K562 (cell line): ENCODE measurements around the gene NAT8L. TPM values are rescaled to one million over a fixed set of nuclear protein-coding genes. Genes with fewer than 3 reads are reported as not detected.
"Not testable (repeated sequence)": the region's sequence is repeated elsewhere in the genome, so short reads cannot be mapped to it uniquely, and the experiment has no call there.

Experiments used
- ATAC-seq: fragments of 200-7000 bp; cut with Tn5 transposase; 3 replicates; pipeline ENCODE4 v1.9.1; 2020; ENCODE audit warnings: moderate library complexity
- BruUV-seq: library from RNA; stranded (reverse); fragments of 400-500 nt; replicated peaks from 2 replicates; lab custom pipeline; 2021; lab: Mats Ljungman, UMichigan
- CTCF ChIA-PET: fragments of 300-600 bp; formaldehyde crosslinking; extraction: SDS; loops from one replicate; lab custom pipeline; 2021; ENCODE audit warnings: low intra/inter-chr PET ratio; lab: Yijun Ruan, JAX
- POLR2A ChIA-PET: fragments of 300-600, 350-650 bp; sonication (Branson Sonifier 250); formaldehyde crosslinking; extraction: SDS; loops from one replicate; lab custom pipeline; 2021; ENCODE audit warnings: antibody characterized with exemption, inconsistent platforms; lab: Yijun Ruan, JAX
- DNase-seq, 4 experiments: peaks; one replicate each; pipeline versions ENCODE4 v3.0.0 to v3.0.0-alpha.2; 2011 to 2018; ENCODE audit warnings: low spot score in 3 of 4, mixed read lengths in 3 of 4; ENCODE audit errors: extremely low read depth in 1 of 4
- FAIRE-seq: peaks from 2 replicates; lab custom pipeline; 2011; peaks lifted over from hg19 to GRCh38; lab: Jason Lieb, UNC
- H2AFZ ChIP-seq: 2 replicates; pipeline ENCODE4 v1.6.0; 2011; ENCODE audit warnings: low read depth, low read length, control low read depth, inconsistent platforms
- H3K27ac ChIP-seq: fragments of 200-600 bp; 3 replicates; pipeline ENCODE4 v1.8.0; 2011; ENCODE audit warnings: low read depth, mild to moderate bottlenecking, control low read depth, inconsistent platforms, low read length, moderate library complexity, mixed read lengths; ENCODE audit errors: extremely low read depth
- H3K27me3 ChIP-seq, 2 experiments: fragments of 300-600 bp in 1 of 2; 2 replicates in 1 of 2; 3 replicates in 1 of 2; pipeline versions ENCODE4 v1.6.0 to v1.8.0; 2011; ENCODE audit warnings: inconsistent platforms in 2 of 2, low read length in 2 of 2, mild to moderate bottlenecking in 1 of 2, mixed read lengths in 1 of 2, moderate library complexity in 1 of 2; ENCODE audit not compliant: control insufficient read depth in 2 of 2, insufficient read depth in 2 of 2
- H3K36me3 ChIP-seq: fragments of 300-600 bp; 3 replicates; pipeline ENCODE4 v1.8.0; 2011; ENCODE audit warnings: mild to moderate bottlenecking, low read length, inconsistent platforms; ENCODE audit not compliant: control insufficient read depth, insufficient read depth
- H3K4me1 ChIP-seq, 2 experiments: fragments of 200-600 bp in 1 of 2; replicated peaks in 1 of 2; 2 replicates in 1 of 2; 3 replicates in 1 of 2; pipeline versions ENCODE4 v1.5.1 to v1.8.0; 2011; ENCODE audit warnings: inconsistent platforms in 2 of 2, low read length in 2 of 2, mild to moderate bottlenecking in 1 of 2, mixed read lengths in 1 of 2, moderate library complexity in 1 of 2; ENCODE audit not compliant: control insufficient read depth in 2 of 2, insufficient read depth in 2 of 2
- H3K4me2 ChIP-seq: 2 replicates; pipeline ENCODE4 v1.6.1; 2011; ENCODE audit warnings: low read length, control low read depth, inconsistent platforms, mixed read lengths; ENCODE audit not compliant: insufficient read depth
- H3K4me3 ChIP-seq: fragments of 200-600 bp; sonication (generic), shearing (Covaris generic); 2 replicates; pipeline ENCODE4 v1.5.1; 2016; ENCODE audit warnings: control low read depth, inconsistent platforms
- H3K79me2 ChIP-seq: fragments of 200-600 bp; 3 replicates; pipeline ENCODE4 v1.8.0; 2011; ENCODE audit warnings: low read length, inconsistent platforms; ENCODE audit not compliant: control insufficient read depth, insufficient read depth
- H3K9ac ChIP-seq, 2 experiments: 2 replicates each; pipeline versions ENCODE4 v1.6.0 to v1.6.1; 2011; ENCODE audit warnings: low read depth in 2 of 2, low read length in 2 of 2, control low read depth in 1 of 2, inconsistent platforms in 1 of 2, mild to moderate bottlenecking in 1 of 2, mixed read lengths in 1 of 2; ENCODE audit not compliant: insufficient read depth in 1 of 2
- H3K9me1 ChIP-seq: one replicate; pipeline ENCODE4 v1.6.0; 2011; ENCODE audit warnings: inconsistent platforms, mild to moderate bottlenecking, low read length, moderate library complexity; ENCODE audit not compliant: control insufficient read depth, insufficient read depth
- H3K9me3 ChIP-seq: replicated peaks from 2 replicates; pipeline ENCODE4 v1.5.1; 2011; ENCODE audit warnings: low read depth, low read length, inconsistent platforms; ENCODE audit not compliant: control insufficient read depth, insufficient read depth
- H4K20me1 ChIP-seq: replicated peaks from 2 replicates; pipeline ENCODE4 v1.6.1; 2011; ENCODE audit warnings: low read length, inconsistent platforms, mixed read lengths; ENCODE audit not compliant: control insufficient read depth, insufficient read depth
- TRIM24 ChIP-seq, 2 experiments: fragments of 450-650 bp; IDR thresholded peaks; 2 replicates each; pipeline ENCODE4 v1.6.1; 2016
- WGBS: fragments of 100-300 bp; shearing (Covaris generic); methylation state at CpG from one replicate; pipeline ENCODE4 v1.1.6; 2016; ENCODE audit warnings: low coverage, mixed read lengths; ENCODE audit not compliant: insufficient coverage; ENCODE audit errors: missing lambda C conversion rate; 5-methylcytosine and 5-hydroxymethylcytosine counted together
- in situ Hi-C: fragments of 300-500 bp; cut with MboI; formaldehyde crosslinking; loops from 4 replicates; pipeline ENCODE4 v1.15.0; 2018; ENCODE audit warnings: inconsistent platforms, mixed read lengths
- intact Hi-C: fragments of 100-400 bp; cut with micrococcal nuclease; formaldehyde crosslinking; loops from 2 replicates; pipeline ENCODE4 v1.14.2; 2022
- polyA plus RNA-seq, 8 experiments: library from polyadenylated mRNA; depleted of rRNA in 4 of 8; stranded (reverse) in 5 of 8; unstranded in 3 of 8; fragments of >200 nt; fragmentation: Nextera tagmentation in 2 of 8; fragmentation: Illumina TruSeq in 1 of 8; extraction: Ambion mirVana in 2 of 8; extraction: Trizol in 1 of 8; gene quantifications; 2 replicates each; pipeline versions ENCODE4 v1.2.1 to v1.2.3, GENCODE V29; 2011 to 2014; ENCODE audit warnings: inconsistent platforms in 1 of 8, missing spikeins in 1 of 8
- total RNA-seq, 7 experiments: library from RNA; depleted of rRNA in 6 of 7; stranded (reverse); fragments of >200 nt in 6 of 7; fragmentation: Illumina TruSeq in 2 of 7; extraction: Trizol in 2 of 7; gene quantifications; 2 replicates each; pipeline versions ENCODE4 v1.2.1 to v1.2.3, GENCODE V29; 2011 to 2021; ENCODE audit warnings: low replicate concordance in 1 of 7
- TF ChIP-seq, protein P1 (sequence below), 2 experiments: fragments of 450-650 bp; IDR thresholded peaks; 2 replicates each; pipeline ENCODE4 v1.6.1; 2018; ENCODE audit warnings: mild to moderate bottlenecking in 2 of 2, low read depth in 1 of 2; ENCODE audit not compliant: partially characterized antibody in 2 of 2

Gene NAT8L
- total and polyA plus RNA-seq, 9 of the 15 experiments (the other 6 are each of a cell fraction or from before 2014, with no cell fraction given) = 0.06 to 11.0 (median 1.5) TPM

GRCh38 chr4:2027120-2027519, 32.0 kb upstream of the NAT8L start:
- H3K27ac ChIP-seq, CTCF ChIA-PET, H3K9ac ChIP-seq, POLR2A ChIA-PET, intact Hi-C loops, H3K4me1 ChIP-seq, H3K9me3 ChIP-seq, H3K4me2 ChIP-seq, H4K20me1 ChIP-seq, H3K4me3 ChIP-seq, H2AFZ ChIP-seq, BruUV-seq, FAIRE-seq, H3K79me2 ChIP-seq: not testable (repeated sequence)
- TF ChIP-seq, protein P1, sequence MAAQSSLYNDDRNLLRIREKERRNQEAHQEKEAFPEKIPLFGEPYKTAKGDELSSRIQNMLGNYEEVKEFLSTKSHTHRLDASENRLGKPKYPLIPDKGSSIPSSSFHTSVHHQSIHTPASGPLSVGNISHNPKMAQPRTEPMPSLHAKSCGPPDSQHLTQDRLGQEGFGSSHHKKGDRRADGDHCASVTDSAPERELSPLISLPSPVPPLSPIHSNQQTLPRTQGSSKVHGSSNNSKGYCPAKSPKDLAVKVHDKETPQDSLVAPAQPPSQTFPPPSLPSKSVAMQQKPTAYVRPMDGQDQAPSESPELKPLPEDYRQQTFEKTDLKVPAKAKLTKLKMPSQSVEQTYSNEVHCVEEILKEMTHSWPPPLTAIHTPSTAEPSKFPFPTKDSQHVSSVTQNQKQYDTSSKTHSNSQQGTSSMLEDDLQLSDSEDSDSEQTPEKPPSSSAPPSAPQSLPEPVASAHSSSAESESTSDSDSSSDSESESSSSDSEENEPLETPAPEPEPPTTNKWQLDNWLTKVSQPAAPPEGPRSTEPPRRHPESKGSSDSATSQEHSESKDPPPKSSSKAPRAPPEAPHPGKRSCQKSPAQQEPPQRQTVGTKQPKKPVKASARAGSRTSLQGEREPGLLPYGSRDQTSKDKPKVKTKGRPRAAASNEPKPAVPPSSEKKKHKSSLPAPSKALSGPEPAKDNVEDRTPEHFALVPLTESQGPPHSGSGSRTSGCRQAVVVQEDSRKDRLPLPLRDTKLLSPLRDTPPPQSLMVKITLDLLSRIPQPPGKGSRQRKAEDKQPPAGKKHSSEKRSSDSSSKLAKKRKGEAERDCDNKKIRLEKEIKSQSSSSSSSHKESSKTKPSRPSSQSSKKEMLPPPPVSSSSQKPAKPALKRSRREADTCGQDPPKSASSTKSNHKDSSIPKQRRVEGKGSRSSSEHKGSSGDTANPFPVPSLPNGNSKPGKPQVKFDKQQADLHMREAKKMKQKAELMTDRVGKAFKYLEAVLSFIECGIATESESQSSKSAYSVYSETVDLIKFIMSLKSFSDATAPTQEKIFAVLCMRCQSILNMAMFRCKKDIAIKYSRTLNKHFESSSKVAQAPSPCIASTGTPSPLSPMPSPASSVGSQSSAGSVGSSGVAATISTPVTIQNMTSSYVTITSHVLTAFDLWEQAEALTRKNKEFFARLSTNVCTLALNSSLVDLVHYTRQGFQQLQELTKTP (IDR thresholded peaks at IDR 0.05; ENCODE audit: low read depth in 1 of 2, partially characterized antibody in 2 of 2) = peak in 1 of 2 experiments; percentile 93
- 0 out of 4 replicates have a peak, but pooled peaks of 1 of the 2 experiments have one; percentile 11 for TF ChIP-seq TRIM24 (IDR thresholded peaks at IDR 0.05)
- TF ChIP-seq, all 486 proteins: peak for 2; not testable (repeated sequence) for 484
- in situ Hi-C loops, ATAC-seq, H3K27me3 ChIP-seq, H3K36me3 ChIP-seq, DNase-seq, H3K9me1 ChIP-seq: not testable (repeated sequence)
- WGBS = 12% methylated on average over 4 of the region's 4 CpGs

GRCh38 chr4:2031161-2031560, 28.0 kb upstream of the NAT8L start:
- H2AFZ ChIP-seq, CTCF ChIA-PET, H3K79me2 ChIP-seq, intact Hi-C loops, H3K9ac ChIP-seq, H3K4me3 ChIP-seq, ATAC-seq, in situ Hi-C loops, DNase-seq, H3K27ac ChIP-seq, BruUV-seq, H3K4me2 ChIP-seq, H3K27me3 ChIP-seq, H3K9me1 ChIP-seq, H3K4me1 ChIP-seq, H3K9me3 ChIP-seq, H3K36me3 ChIP-seq, H4K20me1 ChIP-seq, FAIRE-seq: not testable (repeated sequence)
- POLR2A ChIA-PET = interaction anchor here (1.5 kb wide), 1 partner anchor 14 kb away, joined by 4 read pairs; no protein-coding TSS in a partner anchor
